ENCODE results near the gene KRT86.

KRT86 gene

GRCh38 chr12:52350021-52350620 is 75.7 kb downstream of the KRT86 start:
- Histone ChIP-seq H3K4me3 (no peak overlapping the region), H3K9me3 (no peaks in the 10 kb centered on the region), H3K27me3 (ENCODE audit: low read depth) (no peaks in the 10 kb centered on the region; the same call in 1 of the 2 replicates), H3K4me1 (no peaks in the 10 kb centered on the region), H3K36me3 (replicated peaks) (no peaks in the 10 kb centered on the region)
- no peak for DNase-seq (ENCODE audit: low spot score in 2 of 2)
- in situ Hi-C loops (cut with MboI; ENCODE audit: low sequenced_read_pairs): no loop called here

GRCh38 chr12:52350786-52351185 is 76.3 kb downstream of the KRT86 start:
- no peaks in the 10 kb centered on the region for H3K36me3 ChIP-seq (replicated peaks)
- H3K4me1 ChIP-seq: no peaks in the 10 kb centered on the region
- no peak for DNase-seq (ENCODE audit: low spot score in 2 of 2)
- no peak overlapping the region for H3K4me3 ChIP-seq
- in situ Hi-C loops (cut with MboI; ENCODE audit: low sequenced_read_pairs): no loop called here
- H3K9me3 ChIP-seq: no peaks in the 10 kb centered on the region
- H3K27me3 ChIP-seq (ENCODE audit: low read depth): no peaks in the 10 kb centered on the region; the same call in 1 of the 2 replicates

GRCh38 chr12:52351196-52352059 is 77.0 kb downstream of the KRT86 start:
- in situ Hi-C loops (cut with MboI; ENCODE audit: low sequenced_read_pairs): no loop called here
- no peaks in the 10 kb centered on the region for H3K9me3 ChIP-seq
- H3K27me3 ChIP-seq (ENCODE audit: low read depth): no peaks in the 10 kb centered on the region; the same call in 1 of the 2 replicates
- no peaks in the 10 kb centered on the region for H3K4me1 ChIP-seq
- H3K4me3 ChIP-seq: no peak overlapping the region
- H3K36me3 ChIP-seq (replicated peaks): no peaks in the 10 kb centered on the region
- DNase-seq (ENCODE audit: low spot score in 2 of 2): no peak

- in situ Hi-C loops (cut with MboI; ENCODE audit: low sequenced_read_pairs): no loop called here
- Histone ChIP-seq H3K4me3 (no peak overlapping the region), H3K9me3 (no peaks in the 10 kb centered on the region), H3K4me1 (no peaks in the 10 kb centered on the region), H3K36me3 (replicated peaks) (no peaks in the 10 kb centered on the region), H3K27me3 (ENCODE audit: low read depth) (no peaks in the 10 kb centered on the region; the same call in 1 of the 2 replicates)
- no peak for DNase-seq (ENCODE audit: low spot score in 2 of 2)
Observed at GRCh38 chr12:52352951-52353350, 78.5 kb downstream of the KRT86 start.

- Histone ChIP-seq H3K9me3 (no peaks in the 10 kb centered on the region), H3K4me1 (no peaks in the 10 kb centered on the region), H3K27me3 (ENCODE audit: low read depth) (no peaks in the 10 kb centered on the region; the same call in 1 of the 2 replicates), H3K36me3 (replicated peaks) (no peaks in the 10 kb centered on the region), H3K4me3 (no peak overlapping the region)
- in situ Hi-C loops (cut with MboI; ENCODE audit: low sequenced_read_pairs): no loop called here
- no peak for DNase-seq (ENCODE audit: low spot score in 2 of 2)
Observed at GRCh38 chr12:52353766-52354165, 79.3 kb downstream of the KRT86 start.

GRCh38 chr12:52354200-52354599 is 79.8 kb downstream of the KRT86 start:
- in situ Hi-C loops (cut with MboI; ENCODE audit: low sequenced_read_pairs): no loop called here
- no peaks in the 10 kb centered on the region for H3K9me3 ChIP-seq
- no peaks in the 10 kb centered on the region for H3K36me3 ChIP-seq (replicated peaks)
- no peak for DNase-seq (ENCODE audit: low spot score in 2 of 2)
- H3K27me3 ChIP-seq (ENCODE audit: low read depth): no peaks in the 10 kb centered on the region; the same call in 1 of the 2 replicates
- H3K4me3 ChIP-seq: no peak overlapping the region
- no peaks in the 10 kb centered on the region for H3K4me1 ChIP-seq

GRCh38 chr12:52355176-52355575 is 80.7 kb downstream of the KRT86 start:
- DNase-seq (ENCODE audit: low spot score in 2 of 2): no peak
- Histone ChIP-seq H3K4me3 (no peak overlapping the region), H3K9me3 (no peaks in the 10 kb centered on the region), H3K4me1 (no peaks in the 10 kb centered on the region), H3K36me3 (replicated peaks) (no peaks in the 10 kb centered on the region), H3K27me3 (ENCODE audit: low read depth) (no peaks in the 10 kb centered on the region; the same call in 1 of the 2 replicates)
- in situ Hi-C loops (cut with MboI; ENCODE audit: low sequenced_read_pairs): no loop called here

- Histone ChIP-seq H3K4me1 (no peaks in the 10 kb centered on the region), H3K36me3 (replicated peaks) (no peaks in the 10 kb centered on the region), H3K4me3 (no peak overlapping the region), H3K27me3 (ENCODE audit: low read depth) (no peaks in the 10 kb centered on the region; the same call in 1 of the 2 replicates), H3K9me3 (no peaks in the 10 kb centered on the region)
- in situ Hi-C loops (cut with MboI; ENCODE audit: low sequenced_read_pairs): no loop called here
- no peak for DNase-seq (ENCODE audit: low spot score in 2 of 2)
Observed at GRCh38 chr12:52356031-52356761, 81.8 kb downstream of the KRT86 start.

GRCh38 chr12:52356762-52357580 is 82.5 kb downstream of the KRT86 start:
- Histone ChIP-seq H3K4me1 (no peaks in the 10 kb centered on the region), H3K36me3 (replicated peaks) (no peaks in the 10 kb centered on the region), H3K4me3 (no peak overlapping the region), H3K9me3 (no peaks in the 10 kb centered on the region), H3K27me3 (ENCODE audit: low read depth) (no peaks in the 10 kb centered on the region; the same call in 1 of the 2 replicates)
- no peak for DNase-seq (ENCODE audit: low spot score in 2 of 2)
- in situ Hi-C loops (cut with MboI; ENCODE audit: low sequenced_read_pairs): no loop called here

Measured in HAP-1 (cell line).